ENCODE data around the gene PDPN.

DNA sequence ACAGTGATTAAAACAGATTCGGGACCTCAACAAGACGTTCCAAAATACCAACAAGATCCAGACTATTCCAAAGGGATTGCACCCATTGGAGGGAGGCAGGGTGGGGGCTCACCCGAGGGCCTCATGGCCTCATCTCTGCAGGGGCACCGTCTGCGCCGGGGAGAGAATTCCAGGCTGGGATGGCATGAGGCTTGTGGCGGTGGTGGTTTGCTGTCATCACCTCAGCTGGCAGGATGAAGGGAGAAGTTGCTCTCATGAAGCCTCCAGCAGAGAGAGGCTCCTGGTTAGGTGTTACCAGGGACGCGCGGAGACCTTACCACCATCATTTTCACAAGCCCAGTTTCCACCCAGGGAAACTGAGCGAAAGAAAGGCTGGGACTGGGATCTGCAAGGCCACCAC, 6.7 kb upstream of the PDPN start:
- TF ChIP-seq ZBTB49 (tag by site-specific recombination; IDR thresholded peaks at IDR 0.05; ENCODE audit: low read depth) (no peak), YY1 (tag by site-specific recombination; IDR thresholded peaks at IDR 0.05) (no peak), ZNF140 (tag by site-specific recombination; IDR thresholded peaks at IDR 0.05) (no peak), ZNF843 (tag by site-specific recombination; IDR thresholded peaks at IDR 0.05) (no peak)

Measured in HEK293 (cell line).